HTR-8/SVneo (cell line): Measurements from ENCODE around the gene ZNF524.
A peak's percentile ranks its signal among the peaks of the same experiment; 100 is the strongest.
"Not testable (repeated sequence)": the region's sequence is repeated elsewhere in the genome, so short reads cannot be mapped to it uniquely, and the experiment has no call there.

ENCODE experiments used
- DNase-seq: peaks from one replicate; pipeline ENCODE4 v3.0.0; 2011; ENCODE audit warnings: low spot score, mixed read lengths; ENCODE audit not compliant: insufficient read length
- FAIRE-seq: peaks from 2 replicates; lab custom pipeline; 2011; peaks lifted over from hg19 to GRCh38; lab: Jason Lieb, UNC

Gene ZNF524

GRCh38 chr19:55580628-55581144 lies 19.4 kb upstream of the ZNF524 start, which contains the start of gene ZNF579:
TSS of gene ZNF579 (minus strand) at chr19:55580848. CDS start at chr19:55579639, 1,209 bp downstream.
- peak; percentile 26 for FAIRE-seq

GRCh38 chr19:55581145-55581822 lies 18.8 kb upstream of the ZNF524 start:
- no peak for FAIRE-seq

More at GRCh38 chr19:55580628-55581144, 19.4 kb upstream of the ZNF524 start, which contains the start of gene ZNF579:
- peak; percentile 81 for DNase-seq

GRCh38 chr19:55581823-55582223 lies 18.3 kb upstream of the ZNF524 start:
- DNase-seq (no peak), FAIRE-seq (no peak)

More at GRCh38 chr19:55581145-55581822, 18.8 kb upstream of the ZNF524 start:
- no peak for DNase-seq

GRCh38 chr19:55582284-55582683 lies 17.8 kb upstream of the ZNF524 start:
- FAIRE-seq, DNase-seq: not testable (repeated sequence)

GRCh38 chr19:55583897-55584296 lies 16.2 kb upstream of the ZNF524 start:
- not testable (repeated sequence) for FAIRE-seq, DNase-seq

DNA sequence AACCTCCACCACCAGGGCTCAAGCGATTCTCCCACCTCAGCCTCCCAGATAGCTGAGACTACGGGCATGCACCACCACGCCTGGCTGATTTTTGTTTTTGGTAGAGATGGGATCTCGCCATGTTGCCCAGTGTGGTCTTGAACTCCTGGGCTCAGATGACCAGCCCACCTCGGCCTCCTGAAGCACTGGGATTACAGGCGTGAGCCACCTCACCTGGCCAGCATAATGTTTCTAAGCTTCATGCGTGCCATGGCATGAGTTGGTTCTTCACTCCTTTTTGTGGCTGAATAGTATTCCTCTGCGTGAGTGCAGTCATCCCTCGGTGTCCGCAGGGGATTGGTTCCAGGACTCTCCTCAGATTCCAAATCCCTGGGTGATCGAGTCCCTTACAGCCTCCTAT lies 15.2 kb upstream of the ZNF524 start:
- DNase-seq (no peak), FAIRE-seq (no peak)

DNA sequence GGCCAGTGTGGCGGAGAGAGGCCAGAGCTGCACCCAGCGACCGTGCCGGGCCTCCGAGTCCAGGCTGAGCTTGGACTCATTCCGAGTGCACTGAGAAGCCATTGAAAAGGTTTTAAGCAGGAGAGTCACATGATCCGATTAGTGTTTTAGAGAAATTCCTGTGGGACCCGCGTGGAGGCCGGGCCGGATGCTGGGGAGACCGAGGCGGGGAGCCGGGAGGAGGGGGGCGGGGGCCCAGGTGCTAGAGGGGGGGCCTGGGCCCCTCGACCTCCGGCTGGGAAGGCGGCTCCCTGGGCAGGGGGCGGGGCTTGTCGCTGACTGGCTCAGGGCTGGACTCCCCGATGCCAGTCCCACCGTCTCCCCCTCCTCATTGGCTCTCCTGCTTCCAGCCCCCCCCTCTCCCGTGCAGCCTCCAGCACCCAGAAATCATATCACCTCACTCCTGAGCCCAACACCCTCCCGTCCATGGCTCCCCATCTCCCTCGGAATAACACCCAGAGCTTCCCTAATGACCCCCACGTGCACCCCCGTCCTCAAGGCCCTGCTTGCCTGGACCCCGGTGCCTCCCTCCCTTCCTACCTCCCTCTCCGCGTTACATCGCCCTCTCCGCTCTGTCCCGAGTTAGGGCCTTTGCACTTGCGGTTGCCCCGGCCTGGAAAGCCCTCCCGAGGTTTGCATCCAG lies 14.3 kb upstream of the ZNF524 start:
- FAIRE-seq (peak; percentile 38), DNase-seq (peak; percentile 83)

DNA sequence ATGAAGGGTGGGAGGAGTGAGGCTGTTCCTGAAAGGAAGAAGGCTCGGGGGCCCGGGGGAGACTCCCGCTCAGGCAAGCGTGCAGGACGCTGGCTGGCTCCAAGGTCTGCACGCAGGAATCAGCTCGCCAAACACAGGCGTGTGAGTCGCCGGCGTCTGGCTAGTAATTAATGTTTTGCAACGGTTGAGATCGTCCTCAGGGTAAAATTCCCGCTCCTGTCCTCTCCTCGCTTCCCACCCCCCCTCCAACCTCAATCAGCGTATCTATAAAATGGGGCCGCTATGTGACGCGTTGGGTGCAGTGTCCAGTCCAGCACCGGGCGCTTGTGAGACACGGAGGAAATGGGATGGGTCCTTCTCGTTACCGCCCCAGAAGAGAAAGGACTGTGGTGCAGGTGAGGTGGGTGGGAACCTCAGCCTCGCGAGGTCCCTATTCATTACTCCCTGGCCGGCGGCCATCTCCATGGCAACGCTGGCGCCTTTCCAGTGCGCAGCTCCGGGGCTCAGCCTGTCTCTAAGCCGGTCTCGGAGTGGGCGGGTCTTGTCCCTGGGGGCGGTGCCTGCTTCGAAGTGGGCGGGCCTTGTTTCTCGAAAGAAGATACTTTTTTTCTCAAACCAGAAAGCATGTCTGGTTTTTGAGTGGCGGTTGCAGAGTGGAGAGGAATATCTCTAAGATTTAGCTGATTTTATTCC lies 13.0 kb upstream of the ZNF524 start:
- peak; percentile 85 for FAIRE-seq

DNA sequence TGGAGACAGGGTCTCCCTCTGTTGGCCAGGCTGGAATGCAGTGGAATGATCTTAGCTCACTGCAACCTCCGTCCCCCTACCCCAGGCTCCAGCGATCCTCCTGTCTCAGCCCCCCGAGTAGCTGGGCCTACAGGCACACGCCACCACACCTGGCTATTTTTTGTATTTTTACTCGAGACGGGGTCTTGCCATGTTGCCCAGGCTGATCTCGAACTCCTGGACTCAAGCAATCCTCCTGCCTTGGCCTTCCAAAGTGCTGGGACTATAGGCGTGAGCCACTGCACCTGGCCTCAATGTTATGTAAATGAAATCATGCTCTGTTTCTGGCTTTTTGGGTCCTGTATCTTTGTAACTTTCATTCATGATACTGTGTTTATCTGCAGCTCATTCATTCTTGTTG lies 11.3 kb upstream of the ZNF524 start:
- FAIRE-seq = no peak
- no peak for DNase-seq

More for the DNA sequence above, 13.0 kb upstream of the ZNF524 start:
- DNase-seq = peak; percentile 89

- DNase-seq (no peak), FAIRE-seq (peak; percentile 44)
These were observed 10.0 kb upstream of the ZNF524 start for GRCh38 chr19:55590109-55590508.

GRCh38 chr19:55590617-55591016 lies 9.5 kb upstream of the ZNF524 start:
- FAIRE-seq (no peak), DNase-seq (no peak)

DNA sequence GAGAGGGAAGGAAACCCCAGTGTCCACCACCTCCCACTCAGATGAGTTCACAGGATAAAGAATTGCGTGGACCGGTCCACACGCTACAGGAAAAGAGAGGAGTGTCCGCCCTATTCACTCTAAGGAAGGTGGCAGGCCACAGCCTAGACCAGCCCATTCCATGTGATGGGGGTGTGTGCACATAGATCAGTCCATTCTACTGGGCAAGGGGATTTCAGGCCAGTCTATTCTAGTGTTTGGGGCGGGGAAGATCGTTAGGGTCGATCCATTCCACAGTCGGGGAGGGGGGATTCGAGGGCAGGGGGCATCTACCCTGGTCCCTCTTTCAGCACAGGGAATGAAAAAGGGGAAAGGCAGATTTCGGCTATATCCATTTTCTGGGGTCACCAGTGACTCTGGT lies 8.5 kb upstream of the ZNF524 start:
- no peak for FAIRE-seq

GRCh38 chr19:55592391-55593090 lies 7.5 kb upstream of the ZNF524 start:
- no peak for DNase-seq
- no peak for FAIRE-seq

More for the DNA sequence above, 8.5 kb upstream of the ZNF524 start:
- no peak for DNase-seq

DNA sequence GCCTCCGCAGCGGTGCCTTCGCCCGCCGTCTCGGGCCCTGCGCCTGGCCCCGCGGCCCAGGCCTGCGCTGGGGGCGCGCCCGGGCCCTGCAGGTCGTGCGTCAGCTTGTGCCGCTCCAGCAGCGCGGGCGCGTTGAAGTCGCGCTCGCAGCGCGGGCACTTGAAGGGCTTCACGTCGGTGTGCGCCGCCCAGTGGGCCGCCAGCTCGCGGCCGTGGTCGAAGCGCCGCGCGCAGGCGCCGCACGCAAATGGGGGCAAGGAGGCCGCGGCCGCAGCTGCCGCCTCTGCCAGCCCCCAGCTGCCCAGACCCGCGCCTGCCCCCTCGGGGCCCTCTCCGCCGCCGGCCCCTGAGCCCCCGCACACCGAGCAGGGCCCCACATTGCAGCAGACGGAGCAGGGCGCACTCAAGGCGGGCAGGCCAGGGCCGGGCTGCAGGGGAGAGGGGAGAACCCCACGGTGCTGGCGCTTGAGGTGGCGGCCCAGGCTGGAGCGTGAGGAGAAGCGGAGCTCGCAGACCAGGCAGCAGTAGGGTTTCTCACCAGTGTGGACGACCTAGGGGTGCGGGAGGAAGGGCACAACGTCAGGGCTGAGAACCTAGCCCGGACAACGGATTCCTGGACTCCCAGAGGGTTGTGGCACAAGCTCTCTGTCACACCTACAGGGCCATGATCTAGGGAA lies 6.9 kb upstream of the ZNF524 start:
- FAIRE-seq = no peak

DNA sequence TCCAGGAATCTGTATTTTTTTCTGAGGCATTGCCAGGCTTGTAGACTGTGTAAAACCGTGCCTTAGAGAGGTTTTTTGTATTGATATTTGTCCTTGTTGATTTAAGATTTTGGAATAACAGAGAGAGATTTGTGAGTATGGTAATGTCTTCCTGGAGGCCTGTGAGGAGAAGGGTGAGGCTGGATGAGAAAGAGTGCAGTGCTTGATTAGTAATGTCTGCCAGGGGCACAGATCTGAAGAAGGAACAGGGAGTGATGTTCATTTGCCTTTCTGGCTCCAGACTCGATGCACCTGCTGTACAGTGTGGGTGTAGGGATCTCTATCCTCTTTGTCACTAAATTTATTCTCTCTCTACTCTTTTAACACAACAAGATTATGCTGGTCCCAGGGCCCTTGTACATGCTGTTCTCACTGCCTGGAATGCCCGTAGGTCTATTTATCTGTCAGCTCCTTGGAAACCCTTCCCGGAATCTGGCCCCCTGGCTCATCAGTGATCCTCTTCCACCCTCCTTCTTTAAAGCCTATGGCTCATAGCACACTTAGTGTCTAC lies 5.0 kb upstream of the ZNF524 start:
- no peak for FAIRE-seq
- DNase-seq = no peak

More for the DNA sequence above, 6.9 kb upstream of the ZNF524 start:
- DNase-seq = no peak

DNA sequence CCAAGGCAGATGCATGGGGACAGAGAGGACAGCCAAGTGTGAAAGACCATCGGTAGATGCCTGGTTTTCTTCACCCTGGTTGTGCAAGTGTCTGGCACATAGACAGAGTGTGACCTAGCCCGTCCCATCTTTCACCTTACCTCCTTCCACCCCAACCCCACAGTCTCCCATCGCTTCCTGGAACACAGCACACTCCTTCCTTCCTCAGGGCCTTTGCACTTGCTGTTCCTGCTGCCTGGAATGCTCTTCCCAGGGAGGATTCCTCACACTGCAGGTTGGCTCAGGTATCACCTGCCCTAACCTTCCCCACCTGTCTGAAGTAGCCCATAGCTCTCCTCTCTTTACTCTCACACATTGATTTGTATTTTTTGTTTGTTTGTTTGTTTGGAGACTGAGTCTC lies 3.8 kb upstream of the ZNF524 start:
- FAIRE-seq (no peak), DNase-seq (no peak)

GRCh38 chr19:55597501-55597921 lies 2.6 kb upstream of the ZNF524 start:
- no peak for FAIRE-seq
- no peak for DNase-seq

- FAIRE-seq (no peak), DNase-seq (no peak)
These were observed 2.1 kb upstream of the ZNF524 start for GRCh38 chr19:55598034-55598433.
